B cell (primary cell): ENCODE data around the gene ARL4C. TPM values are rescaled to one million over a fixed set of nuclear protein-coding genes. Genes with fewer than 3 reads are reported as not detected.
"Not testable (repeated sequence)": the region's sequence is repeated elsewhere in the genome, so short reads cannot be mapped to it uniquely, and the experiment has no call there.

Source experiments
- ATAC-seq: fragments of 200-7000 bp; cut with Tn5 transposase; one replicate; pipeline ENCODE4 v1.10.0; 2021; ENCODE audit warnings: low read depth, mild to moderate bottlenecking, moderate number of reproducible peaks, moderate library complexity
- CTCF ChIA-PET: fragments of 350-600 bp; sonication (Branson Sonifier 250); formaldehyde crosslinking; loops from one replicate; lab custom pipeline; 2021; ENCODE audit warnings: antibody characterized with exemption, inconsistent platforms; lab: Charles Lee
- POLR2A ChIA-PET: fragments of 350-600 bp; sonication (Branson Sonifier 250); formaldehyde crosslinking; loops from one replicate; lab custom pipeline; 2021; ENCODE audit warnings: antibody characterized with exemption; lab: Charles Lee
- DNase-seq: peaks from one replicate; pipeline ENCODE4 v3.0.0; 2013
- H2AFZ ChIP-seq: 2 replicates; pipeline ENCODE4 v1.6.1; 2012; ENCODE audit warnings: mild to moderate bottlenecking, low read depth, low read length; ENCODE audit not compliant: insufficient read depth, poor library complexity, severe bottlenecking
- H3K27ac ChIP-seq, 2 donors: 1 replicate in 1 of 2; 2 replicates in 1 of 2; pipeline ENCODE4 v1.5.1; 2012 to 2013; ENCODE audit warnings: low read length in 2 of 2, mild to moderate bottlenecking in 2 of 2, moderate library complexity in 1 of 2
- H3K27me3 ChIP-seq, 4 experiments: fragments of 200-600 bp in 1 of 4; sonication (generic) in 1 of 4; replicated peaks in 1 of 4; 1 replicate in 2 of 4; 2 replicates in 2 of 4; pipeline versions ENCODE4 v1.6.1 to v1.7.0; 2013 to 2016; ENCODE audit warnings: low read length in 3 of 4, mild to moderate bottlenecking in 2 of 4, mixed read lengths in 1 of 4, moderate library complexity in 1 of 4; ENCODE audit not compliant: insufficient read depth in 4 of 4, control insufficient read depth in 3 of 4; ENCODE audit errors: control extremely low read depth in 1 of 4
- H3K36me3 ChIP-seq, 2 experiments: replicated peaks in 1 of 2; 1 replicate in 1 of 2; 2 replicates in 1 of 2; pipeline versions ENCODE4 v1.6.1 to v1.7.1; 2013; ENCODE audit warnings: low read length in 1 of 2; ENCODE audit not compliant: insufficient read depth in 2 of 2, control insufficient read depth in 1 of 2; ENCODE audit errors: control extremely low read depth in 1 of 2, extremely low read depth in 1 of 2
- H3K4me1 ChIP-seq, 2 donors: fragments of 200-600 bp in 1 of 2; sonication (generic) in 1 of 2; 1 replicate in 1 of 2; 2 replicates in 1 of 2; pipeline versions ENCODE4 v1.5.1 to v1.6.1; 2013 to 2017; ENCODE audit warnings: low read length in 2 of 2; ENCODE audit not compliant: control insufficient read depth in 2 of 2, insufficient read depth in 2 of 2
- H3K4me2 ChIP-seq: replicated peaks from 2 replicates; pipeline ENCODE3; 2012; ENCODE audit warnings: mild to moderate bottlenecking, low read depth, low read length; ENCODE audit not compliant: poor library complexity, severe bottlenecking
- H3K4me3 ChIP-seq, 5 experiments: fragments of 200-600 bp in 1 of 5; sonication (generic) in 1 of 5; 1 replicate in 3 of 5; 2 replicates in 2 of 5; pipeline versions ENCODE4 v1.5.1 to v1.7.0; 2011 to 2016; ENCODE audit warnings: low read length in 4 of 5, mild to moderate bottlenecking in 4 of 5, low read depth in 2 of 5, control low read depth in 1 of 5, moderate library complexity in 1 of 5; ENCODE audit not compliant: insufficient read depth in 1 of 5; ENCODE audit errors: control extremely low read depth in 1 of 5, extremely low read depth in 1 of 5
- H3K79me2 ChIP-seq: fragments of 200-600 bp; sonication (generic); one replicate; pipeline ENCODE4 v1.6.0; 2016; ENCODE audit warnings: low read length; ENCODE audit not compliant: control insufficient read depth, insufficient read depth
- H3K9ac ChIP-seq: fragments of 200-600 bp; sonication (generic); 2 replicates; pipeline ENCODE4 v1.6.1; 2017; ENCODE audit warnings: mild to moderate bottlenecking, low read length, moderate library complexity
- H3K9me3 ChIP-seq, 3 donors: one replicate each; pipeline versions ENCODE4 v1.6.1 to v1.7.1; 2013; ENCODE audit warnings: low read length in 2 of 3; ENCODE audit not compliant: control insufficient read depth in 2 of 3, insufficient read depth in 1 of 3; ENCODE audit errors: control extremely low read depth in 1 of 3
- H4K20me1 ChIP-seq: 2 replicates; pipeline ENCODE4 v1.6.0; 2012; ENCODE audit warnings: mild to moderate bottlenecking, low read length; ENCODE audit not compliant: insufficient read depth, control insufficient read depth, poor library complexity, severe bottlenecking
- H3K27ac Mint-ChIP-seq: one replicate; pipeline ENCODE4 v1.8.0; 2021; ENCODE audit warnings: mixed read lengths
- H3K27me3 Mint-ChIP-seq: one replicate; pipeline ENCODE4 v1.8.0; 2021; ENCODE audit warnings: mixed read lengths
- H3K4me1 Mint-ChIP-seq: one replicate; pipeline ENCODE4 v1.8.0; 2021; ENCODE audit warnings: mixed read lengths
- H3K4me3 Mint-ChIP-seq: one replicate; pipeline ENCODE4 v1.8.0; 2021; ENCODE audit warnings: mixed read lengths
- H3K9me3 Mint-ChIP-seq: one replicate; pipeline ENCODE4 v1.8.0; 2022; ENCODE audit warnings: mixed read lengths; ENCODE audit not compliant: insufficient read depth
- CTCF ChIP-seq: fragments of 200-600 bp; IDR thresholded peaks from one replicate; pipeline ENCODE4 v1.8.0; 2022; ENCODE audit warnings: antibody characterized with exemption, mild to moderate bottlenecking
- EZH2 ChIP-seq: IDR thresholded peaks from 2 replicates; pipeline ENCODE4 v1.6.1; 2012; ENCODE audit warnings: borderline replicate concordance, low read depth, mild to moderate bottlenecking, moderate library complexity, low read length; ENCODE audit not compliant: insufficient read depth, poor library complexity, severe bottlenecking
- WGBS: methylation state at CpG from one replicate; pipeline ENCODE4 v1.1.5; 2013; ENCODE audit warnings: missing lambda C conversion rate; ENCODE audit not compliant: insufficient coverage; 5-methylcytosine and 5-hydroxymethylcytosine counted together
- intact Hi-C: fragments of 100-400 bp; cut with micrococcal nuclease; formaldehyde crosslinking; loops from one replicate; pipeline ENCODE4 v1.10.0; 2022
- polyA plus RNA-seq: library from polyadenylated mRNA; depleted of rRNA; stranded (reverse); fragments of >200 nt; gene quantifications from 2 replicates; pipeline ENCODE4 v1.2.3, GENCODE V29; 2012
- total RNA-seq, 2 donors: library from RNA; stranded (reverse); fragments of 120-200 nt in 1 of 2; gene quantifications; 1 replicate in 1 of 2; 2 replicates in 1 of 2; pipeline versions ENCODE4 v1.2.3 to v1.2.4, GENCODE V29; 2013 to 2022

The ARL4C gene
- total and polyA plus RNA-seq, 2 donors (not counting 1 experiment from before 2014, with no cell fraction given) = 20.2 to 22.5 TPM

GRCh38 chr2:234457421-234457820 lies 39.5 kb downstream of the ARL4C start:
- CTCF ChIA-PET = interaction anchor here (1.2 to 2.6 kb wide), 3 partner anchors 11 to 44 kb away, joined by 3 to 9 read pairs (median 5); no protein-coding TSS in a partner anchor
- Mint-ChIP-seq H3K27ac (no peak overlapping the region), H3K9me3 (peaks cover 7% of the 10 kb centered on the region), H3K27me3 (no peaks in the 10 kb centered on the region), H3K4me3 (no peak overlapping the region), H3K4me1 (peaks cover 39% of the 10 kb centered on the region)
- no CpG with 5 or more reads among the region's 2 CpGs for WGBS
- no peaks in the 10 kb centered on the region for H3K36me3 ChIP-seq
- no peak overlapping the region for H3K27ac ChIP-seq
- peaks cover 3% of the 10 kb centered on the region for H3K79me2 ChIP-seq
- POLR2A ChIA-PET = no interaction called here
- intact Hi-C loops = no loop called here
- ATAC-seq = no peak
- H2AFZ ChIP-seq = no peak overlapping the region
- H3K9ac ChIP-seq = no peak overlapping the region
- no peak overlapping the region for H3K4me3 ChIP-seq
- H3K4me1 ChIP-seq = peaks cover 31 to 48% of the 10 kb centered on the region in 2 donors
- DNase-seq = no peak
- H3K9me3 ChIP-seq = peaks cover 0 to 10% (median 4%) of the 10 kb centered on the region in 3 donors
- H3K27me3 ChIP-seq = no peaks in the 10 kb centered on the region
- no peaks in the 10 kb centered on the region for H4K20me1 ChIP-seq
- no peak overlapping the region for H3K4me2 ChIP-seq
- TF ChIP-seq CTCF (no peak), EZH2 (no peak)

GRCh38 chr2:234455246-234455645 lies 41.6 kb downstream of the ARL4C start:
- H3K9me3 Mint-ChIP-seq, H3K79me2 ChIP-seq, DNase-seq, H3K36me3 ChIP-seq, H3K27me3 ChIP-seq, H4K20me1 ChIP-seq, H2AFZ ChIP-seq, H3K27me3 Mint-ChIP-seq, H3K4me3 ChIP-seq, H3K9ac ChIP-seq, ATAC-seq, intact Hi-C loops: not testable (repeated sequence)
- 100% methylated on average over 5 of the region's 7 CpGs for WGBS
- peaks cover 0 to 10% (median 4%) of the 10 kb centered on the region in 3 donors for H3K9me3 ChIP-seq
- peaks cover 44 to 65% of the 10 kb centered on the region in 2 donors for H3K4me1 ChIP-seq
- ChIA-PET POLR2A (interaction anchor here (0.7 to 0.8 kb wide), 2 partner anchors 31 to 291 kb away, joined by 3 read pairs; no protein-coding TSS in a partner anchor), CTCF (interaction anchor here (0.9 to 2.4 kb wide), 6 partner anchors 8 to 37 kb away, joined by 3 to 6 read pairs (median 4); no protein-coding TSS in a partner anchor)
- H3K27ac ChIP-seq = peak overlapping the region; percentile 39 to 76
- peaks cover 57% of the 10 kb centered on the region for H3K4me1 Mint-ChIP-seq
- peak overlapping the region; percentile 42 for H3K27ac Mint-ChIP-seq
- H3K4me2 ChIP-seq = peak overlapping the region; percentile 68
- H3K4me3 Mint-ChIP-seq = peak overlapping the region; percentile 21
